K562 (cell line): ENCODE results near the gene IL17REL. TPM values are rescaled to one million over a fixed set of nuclear protein-coding genes. Genes with fewer than 3 reads are reported as not detected.

Experiments
- ATAC-seq: fragments of 200-7000 bp; cut with Tn5 transposase; 3 replicates; pipeline ENCODE4 v1.9.1; 2020; ENCODE audit warnings: moderate library complexity
- BruUV-seq: library from RNA; stranded (reverse); fragments of 400-500 nt; replicated peaks from 2 replicates; lab custom pipeline; 2021; lab: Mats Ljungman, UMichigan
- CTCF ChIA-PET: fragments of 300-600 bp; formaldehyde crosslinking; extraction: SDS; loops from one replicate; lab custom pipeline; 2021; ENCODE audit warnings: low intra/inter-chr PET ratio; lab: Yijun Ruan, JAX
- POLR2A ChIA-PET: fragments of 300-600, 350-650 bp; sonication (Branson Sonifier 250); formaldehyde crosslinking; extraction: SDS; loops from one replicate; lab custom pipeline; 2021; ENCODE audit warnings: antibody characterized with exemption, inconsistent platforms; lab: Yijun Ruan, JAX
- DNase-seq, 4 experiments: peaks; one replicate each; pipeline versions ENCODE4 v3.0.0 to v3.0.0-alpha.2; 2011 to 2018; ENCODE audit warnings: low spot score in 3 of 4, mixed read lengths in 3 of 4; ENCODE audit errors: extremely low read depth in 1 of 4
- FAIRE-seq: peaks from 2 replicates; lab custom pipeline; 2011; peaks lifted over from hg19 to GRCh38; lab: Jason Lieb, UNC
- H2AFZ ChIP-seq: 2 replicates; pipeline ENCODE4 v1.6.0; 2011; ENCODE audit warnings: low read depth, low read length, control low read depth, inconsistent platforms
- H3K27ac ChIP-seq: fragments of 200-600 bp; 3 replicates; pipeline ENCODE4 v1.8.0; 2011; ENCODE audit warnings: low read depth, mild to moderate bottlenecking, control low read depth, inconsistent platforms, low read length, moderate library complexity, mixed read lengths; ENCODE audit errors: extremely low read depth
- H3K27me3 ChIP-seq, 2 experiments: fragments of 300-600 bp in 1 of 2; 2 replicates in 1 of 2; 3 replicates in 1 of 2; pipeline versions ENCODE4 v1.6.0 to v1.8.0; 2011; ENCODE audit warnings: inconsistent platforms in 2 of 2, low read length in 2 of 2, mild to moderate bottlenecking in 1 of 2, mixed read lengths in 1 of 2, moderate library complexity in 1 of 2; ENCODE audit not compliant: control insufficient read depth in 2 of 2, insufficient read depth in 2 of 2
- H3K36me3 ChIP-seq: fragments of 300-600 bp; 3 replicates; pipeline ENCODE4 v1.8.0; 2011; ENCODE audit warnings: mild to moderate bottlenecking, low read length, inconsistent platforms; ENCODE audit not compliant: control insufficient read depth, insufficient read depth
- H3K4me1 ChIP-seq, 2 experiments: fragments of 200-600 bp in 1 of 2; replicated peaks in 1 of 2; 2 replicates in 1 of 2; 3 replicates in 1 of 2; pipeline versions ENCODE4 v1.5.1 to v1.8.0; 2011; ENCODE audit warnings: inconsistent platforms in 2 of 2, low read length in 2 of 2, mild to moderate bottlenecking in 1 of 2, mixed read lengths in 1 of 2, moderate library complexity in 1 of 2; ENCODE audit not compliant: control insufficient read depth in 2 of 2, insufficient read depth in 2 of 2
- H3K4me2 ChIP-seq: 2 replicates; pipeline ENCODE4 v1.6.1; 2011; ENCODE audit warnings: low read length, control low read depth, inconsistent platforms, mixed read lengths; ENCODE audit not compliant: insufficient read depth
- H3K4me3 ChIP-seq: fragments of 200-600 bp; sonication (generic), shearing (Covaris generic); 2 replicates; pipeline ENCODE4 v1.5.1; 2016; ENCODE audit warnings: control low read depth, inconsistent platforms
- H3K79me2 ChIP-seq: fragments of 200-600 bp; 3 replicates; pipeline ENCODE4 v1.8.0; 2011; ENCODE audit warnings: low read length, inconsistent platforms; ENCODE audit not compliant: control insufficient read depth, insufficient read depth
- H3K9ac ChIP-seq, 2 experiments: 2 replicates each; pipeline versions ENCODE4 v1.6.0 to v1.6.1; 2011; ENCODE audit warnings: low read depth in 2 of 2, low read length in 2 of 2, control low read depth in 1 of 2, inconsistent platforms in 1 of 2, mild to moderate bottlenecking in 1 of 2, mixed read lengths in 1 of 2; ENCODE audit not compliant: insufficient read depth in 1 of 2
- H3K9me1 ChIP-seq: one replicate; pipeline ENCODE4 v1.6.0; 2011; ENCODE audit warnings: inconsistent platforms, mild to moderate bottlenecking, low read length, moderate library complexity; ENCODE audit not compliant: control insufficient read depth, insufficient read depth
- H3K9me3 ChIP-seq: replicated peaks from 2 replicates; pipeline ENCODE4 v1.5.1; 2011; ENCODE audit warnings: low read depth, low read length, inconsistent platforms; ENCODE audit not compliant: control insufficient read depth, insufficient read depth
- H4K20me1 ChIP-seq: replicated peaks from 2 replicates; pipeline ENCODE4 v1.6.1; 2011; ENCODE audit warnings: low read length, inconsistent platforms, mixed read lengths; ENCODE audit not compliant: control insufficient read depth, insufficient read depth
- ELF4 ChIP-seq: fragments of 450-650 bp; formaldehyde crosslinking; IDR thresholded peaks from 2 replicates; pipeline ENCODE4 v1.4.0; 2022; ENCODE audit warnings: missing genetic modification characterization
- FOXA1 ChIP-seq: fragments of 450-650 bp; IDR thresholded peaks from 2 replicates; pipeline ENCODE4 v1.6.1; 2016; ENCODE audit warnings: mild to moderate bottlenecking, borderline replicate concordance
- NCOA2 ChIP-seq, 2 experiments: fragments of 450-650 bp; IDR thresholded peaks; 2 replicates each; pipeline ENCODE4 v1.6.1; 2018; ENCODE audit warnings: mild to moderate bottlenecking in 2 of 2, moderate library complexity in 1 of 2; ENCODE audit not compliant: partially characterized antibody in 2 of 2
- NFIC ChIP-seq: fragments of 450-650 bp; IDR thresholded peaks from 2 replicates; pipeline ENCODE4 v1.6.1; 2017; ENCODE audit warnings: mild to moderate bottlenecking, inconsistent platforms
- WGBS: fragments of 100-300 bp; shearing (Covaris generic); methylation state at CpG from one replicate; pipeline ENCODE4 v1.1.6; 2016; ENCODE audit warnings: low coverage, mixed read lengths; ENCODE audit not compliant: insufficient coverage; ENCODE audit errors: missing lambda C conversion rate; 5-methylcytosine and 5-hydroxymethylcytosine counted together
- in situ Hi-C: fragments of 300-500 bp; cut with MboI; formaldehyde crosslinking; loops from 4 replicates; pipeline ENCODE4 v1.15.0; 2018; ENCODE audit warnings: inconsistent platforms, mixed read lengths
- intact Hi-C: fragments of 100-400 bp; cut with micrococcal nuclease; formaldehyde crosslinking; loops from 2 replicates; pipeline ENCODE4 v1.14.2; 2022
- polyA plus RNA-seq, 8 experiments: library from polyadenylated mRNA; depleted of rRNA in 4 of 8; stranded (reverse) in 5 of 8; unstranded in 3 of 8; fragments of >200 nt; fragmentation: Nextera tagmentation in 2 of 8; fragmentation: Illumina TruSeq in 1 of 8; extraction: Ambion mirVana in 2 of 8; extraction: Trizol in 1 of 8; gene quantifications; 2 replicates each; pipeline versions ENCODE4 v1.2.1 to v1.2.3, GENCODE V29; 2011 to 2014; ENCODE audit warnings: inconsistent platforms in 1 of 8, missing spikeins in 1 of 8
- total RNA-seq, 7 experiments: library from RNA; depleted of rRNA in 6 of 7; stranded (reverse); fragments of >200 nt in 6 of 7; fragmentation: Illumina TruSeq in 2 of 7; extraction: Trizol in 2 of 7; gene quantifications; 2 replicates each; pipeline versions ENCODE4 v1.2.1 to v1.2.3, GENCODE V29; 2011 to 2021; ENCODE audit warnings: low replicate concordance in 1 of 7

Gene IL17REL
- total and polyA plus RNA-seq, 9 of the 15 experiments (the other 6 are each of a cell fraction or from before 2014, with no cell fraction given): 0.05 to 0.42 (median 0.11) TPM; not detected in 4

DNA sequence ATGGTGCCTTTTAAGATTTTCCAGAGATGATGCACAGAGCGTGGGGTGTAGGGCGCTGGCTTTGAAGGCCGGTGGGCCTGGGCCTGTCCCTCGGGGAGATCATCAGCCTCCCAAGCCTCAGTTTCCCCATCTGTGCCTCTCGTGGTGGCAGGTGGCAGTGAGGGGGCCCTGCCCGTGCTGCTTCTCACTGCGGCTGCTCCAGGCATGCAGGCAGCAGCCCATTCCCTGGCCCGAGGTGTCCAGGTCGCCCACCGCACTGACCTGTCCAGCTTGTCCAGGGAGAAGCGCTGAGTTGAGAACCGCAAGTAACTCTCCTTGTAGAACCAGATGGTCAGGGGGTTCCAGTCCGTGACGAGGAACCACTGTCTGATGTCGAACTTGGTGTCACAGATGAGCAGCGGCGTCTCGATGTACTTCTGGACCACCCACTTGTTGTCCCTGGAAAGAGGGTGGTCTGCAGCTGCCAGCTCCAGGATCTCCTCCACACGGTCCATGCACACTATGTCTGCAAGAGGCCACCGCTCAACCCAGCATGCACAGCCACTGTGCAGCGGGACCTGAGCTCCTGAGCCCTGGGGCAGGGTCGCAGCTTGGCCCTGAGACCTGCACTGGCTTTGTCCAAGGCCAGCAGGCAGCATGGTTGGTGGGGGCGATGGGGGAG, 20.5 kb upstream of the IL17REL start:
- no peak for ATAC-seq
- H3K27ac ChIP-seq: no peak overlapping the region
- H3K4me3 ChIP-seq: no peak overlapping the region
- ChIA-PET POLR2A (interaction anchor here (0.6 kb wide), 1 partner anchor 145 kb away, joined by 3 read pairs; no protein-coding TSS in a partner anchor), CTCF (interaction anchor here (1.1 kb wide), 1 partner anchor 103 kb away, joined by 3 read pairs; no protein-coding TSS in a partner anchor)
- in situ Hi-C loops (loop anchor here (5.0 kb wide), 2 partner anchors 101 to 266 kb away; no protein-coding TSS in a partner anchor), intact Hi-C loops (loop anchor here (5.0 kb wide), 1 partner anchor 266 kb away; no protein-coding TSS in a partner anchor)
- no peak overlapping the region for H3K4me2 ChIP-seq
- H2AFZ ChIP-seq: no peak overlapping the region
- H3K4me1 ChIP-seq: peaks cover 0 to 52% of the 10 kb centered on the region in 2 experiments; a peak in 2 of 5 replicates
- DNase-seq: no peak
- WGBS: 6% methylated on average over 15 of the region's 23 CpGs
- BruUV-seq: no TSS peak
- no peaks in the 10 kb centered on the region for H3K9me3 ChIP-seq
- H3K36me3 ChIP-seq: no peaks in the 10 kb centered on the region
- no peaks in the 10 kb centered on the region; the same call in 1 of the 2 replicates for H4K20me1 ChIP-seq
- no peak overlapping the region for H3K9ac ChIP-seq
- TF ChIP-seq ELF4: no peak
- TF ChIP-seq NFIC: no peak
- no peak for TF ChIP-seq NCOA2 (IDR thresholded peaks at IDR 0.05; ENCODE audit: partially characterized antibody in 2 of 2)
- no peak for TF ChIP-seq FOXA1
- peaks cover 4 to 55% of the 10 kb centered on the region in 2 experiments; a peak in 4 of 5 replicates for H3K27me3 ChIP-seq
- no peaks in the 10 kb centered on the region for H3K79me2 ChIP-seq
- H3K9me1 ChIP-seq: no peaks in the 10 kb centered on the region
- FAIRE-seq: no peak
